NCI-H446 treated with DMSO at 0.1 percent for 48 hours (cell line): ENCODE measurements around the gene MSLN.
"Not testable (repeated sequence)": the region's sequence is repeated elsewhere in the genome, so short reads cannot be mapped to it uniquely, and the experiment has no call there.

Source experiments
- DNase-seq: peaks from one replicate; lab custom pipeline; 2025; lab: John Stamatoyannopoulos, UW

MSLN gene

GRCh38 chr16:760545-761343, at the start of gene MSLN:
MSLN (plus strand) TSS chr16:760734; CDS start chr16:762681, 1,947 bp downstream.
- no peak for DNase-seq

DNA sequence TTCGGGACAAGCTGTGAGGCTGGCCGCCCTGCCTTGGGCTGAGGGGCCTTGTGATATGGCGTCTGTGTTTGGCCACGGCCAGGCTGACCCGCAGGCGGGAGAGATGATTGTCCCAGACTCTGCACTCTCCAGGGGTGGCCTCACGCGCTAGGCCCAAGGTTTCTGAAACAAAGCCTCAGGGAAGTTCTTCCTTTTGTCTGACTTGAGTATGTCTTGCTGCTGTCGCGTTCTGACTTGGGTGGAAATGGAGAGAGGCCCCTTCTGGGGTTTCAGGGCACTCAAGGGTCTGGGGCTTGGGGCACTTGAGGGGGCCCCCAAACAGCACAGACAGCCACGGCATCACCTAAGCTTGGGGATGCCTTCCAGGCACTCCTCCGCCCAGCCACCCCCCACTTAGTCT, 49.5 kb upstream of the MSLN start:
- DNase-seq: no peak

DNA sequence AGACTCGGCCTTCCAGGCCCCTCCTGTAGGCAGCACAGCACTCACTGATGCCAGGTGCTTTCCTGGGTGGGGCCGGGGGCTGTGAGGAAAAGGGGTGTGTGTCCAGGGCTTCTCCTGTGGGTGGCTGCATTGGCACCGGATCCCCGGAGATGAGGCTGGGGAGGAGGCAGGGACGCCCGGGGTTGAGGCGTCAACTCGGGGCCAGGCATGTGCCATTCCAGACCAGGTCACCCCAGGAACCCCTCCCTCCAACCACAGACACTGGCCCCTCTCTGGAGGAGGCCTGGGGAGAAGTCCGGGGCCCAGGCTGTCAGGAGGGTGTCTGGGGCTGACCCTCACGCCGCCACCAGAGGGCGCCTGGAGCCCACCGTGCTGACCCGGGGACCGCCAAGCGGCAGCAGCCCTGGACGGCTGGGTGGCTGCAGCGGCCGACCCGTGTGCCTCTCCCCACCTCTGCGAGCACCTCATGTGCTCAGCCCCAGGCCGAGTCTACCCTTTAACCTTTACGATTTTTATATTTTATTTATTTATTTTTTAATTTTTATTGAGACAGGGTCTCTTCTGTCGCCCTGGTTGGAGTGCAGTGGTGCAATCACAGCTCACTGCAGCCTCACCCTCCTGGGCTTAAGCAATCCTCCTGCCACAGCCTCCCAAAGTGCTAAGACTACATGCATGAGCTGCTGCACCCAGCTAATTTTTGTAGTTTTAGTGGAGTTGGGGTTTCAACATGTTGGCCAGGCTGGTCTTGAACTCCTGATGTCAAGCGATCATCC, 48.8 kb upstream of the MSLN start:
- no peak for DNase-seq

GRCh38 chr16:712740-713250, 47.7 kb upstream of the MSLN start:
- not testable (repeated sequence) for DNase-seq

- DNase-seq: no peak
These were observed 46.5 kb upstream of the MSLN start for GRCh38 chr16:714079-714478.

GRCh38 chr16:714558-715476, 45.7 kb upstream of the MSLN start, which contains the start of gene METRN:
METRN (plus strand) TSS chr16:715118; CDS start chr16:715290, 172 bp downstream.
- peak; percentile 54 for DNase-seq

DNA sequence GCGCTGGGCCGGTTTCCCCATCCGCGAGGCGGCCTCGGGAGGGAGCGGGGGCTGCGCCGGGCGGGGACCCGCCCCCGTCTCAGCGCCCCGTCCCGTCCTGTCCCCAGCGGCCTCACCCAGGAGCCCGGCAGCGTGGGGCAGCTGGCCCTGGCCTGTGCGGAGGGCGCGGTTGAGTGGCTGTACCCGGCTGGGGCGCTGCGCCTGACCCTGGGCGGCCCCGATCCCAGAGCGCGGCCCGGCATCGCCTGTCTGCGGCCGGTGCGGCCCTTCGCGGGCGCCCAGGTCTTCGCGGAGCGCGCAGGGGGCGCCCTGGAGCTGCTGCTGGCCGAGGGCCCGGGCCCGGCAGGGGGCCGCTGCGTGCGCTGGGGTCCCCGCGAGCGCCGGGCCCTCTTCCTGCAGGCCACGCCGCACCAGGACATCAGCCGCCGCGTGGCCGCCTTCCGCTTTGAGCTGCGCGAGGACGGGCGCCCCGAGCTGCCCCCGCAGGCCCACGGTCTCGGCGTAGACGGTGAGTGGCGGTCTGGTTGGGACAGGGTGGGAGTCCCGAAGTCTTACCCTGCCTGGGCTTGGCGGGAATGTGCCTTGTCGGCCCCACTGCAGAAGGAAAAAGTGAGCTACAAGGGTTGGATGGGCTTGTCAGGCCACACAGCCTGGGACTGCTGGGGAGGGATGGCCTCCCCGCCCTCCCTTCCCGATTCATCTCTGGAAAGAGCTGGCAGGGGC, 44.9 kb upstream of the MSLN start:
- no peak for DNase-seq

DNA sequence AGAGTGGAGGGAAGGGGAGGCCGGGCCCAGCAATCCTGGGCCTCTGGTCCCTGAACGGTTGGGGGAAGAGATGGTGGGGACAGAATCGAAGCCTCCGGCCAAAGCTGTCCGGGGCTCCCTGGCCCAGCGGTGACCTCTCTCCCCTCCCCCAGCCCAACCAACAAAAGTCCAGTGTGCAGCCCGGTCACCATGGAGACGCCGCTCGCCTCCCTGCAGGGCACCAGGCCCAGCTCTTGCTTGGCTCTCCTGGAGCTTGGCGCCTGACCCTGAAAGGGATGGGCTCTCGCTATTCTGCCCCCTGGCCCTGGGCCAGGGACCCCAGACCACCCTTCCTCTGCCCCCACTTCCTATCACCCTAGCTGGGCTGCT, 44.4 kb upstream of the MSLN start:
- no peak for DNase-seq

DNA sequence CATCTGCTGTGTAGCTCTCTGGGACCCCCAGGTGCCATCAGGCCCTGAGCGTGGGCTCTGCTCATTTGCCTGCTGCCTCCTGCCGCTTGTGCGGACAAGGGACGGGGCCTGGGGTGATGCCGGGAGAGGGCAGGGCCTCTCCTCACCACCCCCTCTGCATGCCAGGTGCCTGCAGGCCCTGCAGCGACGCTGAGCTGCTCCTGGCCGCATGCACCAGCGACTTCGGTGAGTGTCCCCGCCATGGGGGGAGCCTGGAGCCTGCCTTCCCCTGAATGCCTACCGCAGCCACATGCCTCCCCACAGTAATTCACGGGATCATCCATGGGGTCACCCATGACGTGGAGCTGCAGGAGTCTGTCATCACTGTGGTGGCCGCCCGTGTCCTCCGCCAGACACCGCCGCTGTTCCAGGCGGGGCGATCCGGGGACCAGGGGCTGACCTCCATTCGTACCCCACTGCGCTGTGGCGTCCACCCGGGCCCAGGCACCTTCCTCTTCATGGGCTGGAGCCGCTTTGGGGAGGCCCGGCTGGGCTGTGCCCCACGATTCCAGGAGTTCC, 43.7 kb upstream of the MSLN start:
- DNase-seq: no peak

DNA sequence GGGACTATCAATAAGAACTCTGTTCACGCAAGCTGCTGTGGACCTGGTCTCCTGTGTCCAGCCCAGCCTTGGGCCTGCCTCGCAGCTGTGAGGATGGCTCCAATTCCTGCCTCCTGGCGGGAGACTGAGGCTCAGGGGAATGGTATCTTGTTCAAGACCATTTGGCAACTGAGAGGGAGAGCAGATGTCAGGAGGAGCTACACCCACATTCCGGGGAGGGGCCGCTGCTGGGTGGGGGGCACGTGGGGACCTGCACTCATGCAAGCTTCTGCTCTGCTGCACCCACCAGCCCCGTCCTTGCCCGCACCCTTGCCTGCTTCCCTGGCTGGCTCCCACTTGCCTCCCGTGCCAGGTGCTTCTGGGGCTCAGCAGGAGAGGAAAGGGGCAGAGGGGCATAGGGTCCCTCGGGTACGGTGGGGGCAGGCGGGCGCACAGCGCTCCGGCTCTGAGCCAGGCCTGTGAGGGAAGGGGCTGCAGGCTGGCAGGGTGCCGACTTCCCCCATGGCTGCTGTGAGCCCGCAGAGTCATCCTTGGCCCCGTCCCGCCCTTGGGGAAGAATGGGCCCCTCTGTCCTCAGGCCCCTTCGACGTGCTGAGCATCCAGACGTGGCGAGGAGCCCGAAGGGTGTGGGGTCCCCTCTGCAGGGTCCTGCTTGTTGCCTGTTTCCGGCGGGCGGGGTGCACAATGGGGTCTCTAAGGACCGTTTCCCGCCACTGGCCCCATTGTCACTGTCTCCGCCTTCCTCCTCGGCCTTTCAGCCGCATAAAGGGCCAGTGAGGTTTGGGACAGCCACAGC, 42.9 kb upstream of the MSLN start:
- no peak for DNase-seq

DNA sequence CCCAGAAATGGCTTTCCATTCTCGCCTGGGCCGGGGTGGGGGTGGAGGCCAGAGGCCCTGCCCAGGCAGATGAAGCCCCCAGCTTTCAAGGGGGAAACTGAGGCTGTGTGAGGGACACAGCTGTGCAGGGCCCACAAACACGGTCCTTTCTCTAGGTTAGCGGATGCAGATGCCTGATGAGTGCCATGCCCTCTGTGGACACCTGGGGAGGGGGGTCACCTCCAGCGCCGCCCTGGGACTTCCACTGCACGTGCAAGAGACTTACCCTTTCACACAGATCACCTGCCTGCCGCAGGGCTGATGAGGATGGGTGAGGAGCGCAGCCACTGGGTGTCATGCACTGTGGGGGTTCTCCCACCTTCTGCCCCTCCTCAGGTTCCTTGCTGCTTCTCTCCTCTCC, 42.1 kb upstream of the MSLN start:
- no peak for DNase-seq

DNA sequence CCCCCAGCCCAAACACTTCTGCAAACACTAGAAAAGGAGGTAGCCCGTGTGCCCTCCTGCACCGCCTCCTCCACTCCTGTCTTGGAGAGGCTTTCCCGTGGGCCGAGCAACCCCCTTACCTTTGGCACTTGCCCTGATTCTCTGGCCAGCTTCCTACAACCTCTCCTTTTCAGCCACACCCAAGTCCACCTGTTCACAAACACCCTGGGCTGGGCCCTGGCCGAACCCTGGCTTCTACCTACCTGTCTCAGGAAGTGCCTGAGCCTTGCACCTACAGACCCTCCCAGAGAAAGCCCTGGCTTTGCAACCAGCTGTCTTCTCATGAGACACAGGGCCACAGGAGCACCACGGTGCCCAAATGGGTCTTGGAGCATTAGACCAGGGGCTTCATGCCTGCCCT, 41.6 kb upstream of the MSLN start:
- DNase-seq: no peak

DNA sequence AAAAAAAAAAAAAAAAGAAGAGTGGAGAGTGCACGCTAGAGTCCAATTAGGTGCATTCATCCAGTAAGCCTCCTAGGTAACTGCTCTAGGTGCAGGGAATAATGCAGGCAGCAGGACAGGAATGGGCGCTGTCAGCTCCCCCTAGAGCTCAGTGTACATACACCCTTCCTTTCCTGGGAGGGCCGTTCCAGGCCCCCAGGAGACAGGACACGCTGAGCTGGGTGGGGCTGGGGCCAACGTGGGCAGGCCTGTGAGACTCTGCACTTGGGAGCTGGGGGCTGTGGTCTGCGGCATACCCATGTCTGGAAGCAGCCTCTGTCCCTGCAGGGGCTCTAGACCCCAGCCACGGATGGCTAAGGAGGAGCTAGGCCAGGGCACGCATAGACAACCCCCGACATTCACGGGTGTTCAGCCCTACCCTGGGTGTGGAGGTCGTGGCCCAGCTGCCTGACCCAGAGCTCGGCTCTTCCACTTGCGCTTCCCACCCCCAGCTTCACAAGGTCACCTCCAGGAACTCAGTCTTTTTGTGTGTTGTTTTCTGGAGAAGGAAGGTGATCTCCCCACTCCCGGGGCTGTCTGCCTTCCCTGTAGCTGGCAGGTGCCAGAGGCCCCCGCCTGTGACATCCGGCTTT, 40.6 kb upstream of the MSLN start:
- no peak for DNase-seq

DNA sequence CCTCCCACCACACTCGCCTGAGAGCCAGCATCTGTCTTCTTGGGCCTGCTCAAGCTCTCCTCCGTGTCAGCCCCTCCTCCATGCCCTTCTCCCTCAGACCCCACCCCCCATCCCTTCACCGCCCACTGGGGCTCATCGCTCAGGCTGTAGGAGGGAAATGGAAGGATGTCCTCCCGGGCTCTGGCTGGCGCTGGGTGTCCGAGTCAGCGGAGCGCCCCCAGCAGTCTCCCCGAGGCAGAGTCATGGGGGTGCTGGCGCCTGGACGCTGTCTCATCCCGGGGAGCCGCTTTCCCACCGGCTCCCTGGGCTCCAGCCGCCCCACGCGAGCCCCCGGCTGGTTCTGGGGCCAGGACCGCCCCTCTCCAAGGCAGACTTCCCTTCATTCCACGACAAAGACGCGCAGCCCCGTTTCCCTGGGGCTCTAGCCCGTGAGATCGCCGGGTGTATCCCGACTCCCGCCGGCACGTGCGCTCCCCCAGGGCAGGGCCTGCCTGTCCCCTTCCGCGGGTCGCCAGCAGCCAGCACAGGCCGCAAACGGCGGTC, 40.0 kb upstream of the MSLN start:
- DNase-seq: peak; percentile 20

GRCh38 chr16:720990-721764, 39.4 kb upstream of the MSLN start, which contains the start of gene ANTKMT:
ANTKMT (plus strand) TSS chr16:721146; CDS start chr16:721275, 129 bp downstream.
- DNase-seq: peak; percentile 42

DNA sequence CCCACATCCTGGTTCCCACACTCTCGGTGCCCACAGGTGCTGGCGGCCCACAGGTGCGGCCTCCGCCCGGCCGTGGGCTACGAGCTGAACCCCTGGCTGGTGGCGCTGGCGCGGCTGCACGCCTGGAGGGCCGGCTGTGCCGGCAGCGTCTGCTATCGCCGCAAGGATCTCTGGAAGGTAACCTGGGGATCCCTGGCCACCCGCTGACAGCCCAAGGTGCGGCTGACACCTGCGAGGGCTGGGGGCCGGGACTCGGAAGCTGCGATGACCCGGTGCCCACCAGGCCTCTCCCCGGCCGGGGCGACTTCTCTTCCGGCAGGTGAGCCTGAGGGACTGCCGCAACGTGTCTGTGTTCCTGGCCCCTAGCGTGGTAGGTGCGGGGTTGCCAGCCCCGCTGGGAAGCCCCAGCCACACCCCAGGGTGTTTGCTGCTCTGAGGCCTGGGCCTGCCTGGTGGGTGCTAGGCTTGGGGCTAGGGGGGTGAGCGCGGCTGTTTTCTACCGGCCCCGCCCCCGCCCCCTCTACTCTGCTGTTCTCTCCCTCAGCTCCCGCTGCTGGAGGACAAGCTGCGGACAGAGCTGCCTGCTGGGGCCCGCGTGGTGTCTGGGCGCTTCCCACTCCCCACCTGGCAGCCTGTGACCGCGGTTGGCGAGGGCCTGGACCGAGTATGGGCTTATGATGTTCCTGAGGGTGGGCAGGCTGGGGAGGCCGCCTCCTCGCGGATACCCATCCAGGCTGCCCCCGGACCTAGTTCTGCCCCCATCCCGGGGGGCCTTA, 38.6 kb upstream of the MSLN start:
- DNase-seq: no peak

GRCh38 chr16:722835-723633, 37.5 kb upstream of the MSLN start:
- no peak for DNase-seq
